ENCODE results near the gene RLF. TPM values are rescaled to one million over a fixed set of nuclear protein-coding genes. Genes with fewer than 3 reads are reported as not detected.

The RLF gene
- total RNA-seq, 1 donor from 2014 or later, result 16.9 TPM

DNA sequence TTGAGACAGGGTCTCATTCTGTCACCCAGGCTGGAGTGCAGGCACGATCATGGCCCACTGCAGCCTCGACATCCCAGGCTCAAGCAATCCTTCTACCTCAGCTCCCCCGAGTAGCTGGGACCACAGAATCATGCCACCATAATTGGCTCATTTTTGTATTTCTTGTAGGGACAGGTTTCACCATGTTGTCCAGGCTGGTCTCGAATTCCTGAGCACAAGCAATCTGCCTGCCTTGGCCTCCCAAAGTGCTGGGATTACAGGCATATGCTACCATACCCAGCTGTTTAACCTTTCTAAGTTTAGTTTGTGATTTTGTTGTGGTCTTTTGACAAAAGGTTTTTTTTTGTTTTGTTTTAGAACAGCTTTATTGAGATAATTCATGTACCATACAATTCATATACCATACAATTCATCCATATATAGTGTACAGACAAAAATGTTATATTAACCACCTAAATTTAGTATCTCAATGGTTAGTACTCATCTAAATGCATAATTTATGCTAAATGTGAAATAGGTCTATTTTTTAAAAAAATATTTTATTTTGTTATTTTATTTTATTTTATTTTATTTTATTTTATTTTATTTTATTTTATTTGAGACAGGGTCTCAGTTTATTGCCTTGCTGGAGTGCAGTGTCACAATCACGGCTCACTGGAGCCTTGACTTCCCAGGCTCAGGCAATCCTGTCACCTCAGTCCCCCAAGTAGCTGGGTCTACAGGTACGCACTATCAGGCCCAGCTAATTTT lies 105.8 kb downstream of the RLF start:
- no peak for DNase-seq (ENCODE audit: extremely low spot score in 2 of 2)
- H3K9me3 ChIP-seq, result no peaks in the 10 kb centered on the region
- peaks cover 25% of the 10 kb centered on the region for H3K4me1 ChIP-seq
- H3K36me3 ChIP-seq, result peaks cover 0 to 57% of the 10 kb centered on the region in 2 donors
- TF ChIP-seq POLR2AphosphoS5 (IDR thresholded peaks at IDR 0.05; ENCODE audit: insufficient read depth in 1 of 2, low read depth in 1 of 2) (no peak), POLR2A (IDR thresholded peaks at IDR 0.05) (no peak)
- TF ChIP-seq, protein P1, sequence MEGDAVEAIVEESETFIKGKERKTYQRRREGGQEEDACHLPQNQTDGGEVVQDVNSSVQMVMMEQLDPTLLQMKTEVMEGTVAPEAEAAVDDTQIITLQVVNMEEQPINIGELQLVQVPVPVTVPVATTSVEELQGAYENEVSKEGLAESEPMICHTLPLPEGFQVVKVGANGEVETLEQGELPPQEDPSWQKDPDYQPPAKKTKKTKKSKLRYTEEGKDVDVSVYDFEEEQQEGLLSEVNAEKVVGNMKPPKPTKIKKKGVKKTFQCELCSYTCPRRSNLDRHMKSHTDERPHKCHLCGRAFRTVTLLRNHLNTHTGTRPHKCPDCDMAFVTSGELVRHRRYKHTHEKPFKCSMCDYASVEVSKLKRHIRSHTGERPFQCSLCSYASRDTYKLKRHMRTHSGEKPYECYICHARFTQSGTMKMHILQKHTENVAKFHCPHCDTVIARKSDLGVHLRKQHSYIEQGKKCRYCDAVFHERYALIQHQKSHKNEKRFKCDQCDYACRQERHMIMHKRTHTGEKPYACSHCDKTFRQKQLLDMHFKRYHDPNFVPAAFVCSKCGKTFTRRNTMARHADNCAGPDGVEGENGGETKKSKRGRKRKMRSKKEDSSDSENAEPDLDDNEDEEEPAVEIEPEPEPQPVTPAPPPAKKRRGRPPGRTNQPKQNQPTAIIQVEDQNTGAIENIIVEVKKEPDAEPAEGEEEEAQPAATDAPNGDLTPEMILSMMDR (IDR thresholded peaks at IDR 0.05), result no peak
- H3K27me3 ChIP-seq, result no peaks in the 10 kb centered on the region
- H3K27ac ChIP-seq, result no peak overlapping the region
- intact Hi-C loops (cut with DNase I), result no loop called here
- H3K4me3 ChIP-seq, result no peak overlapping the region

DNA sequence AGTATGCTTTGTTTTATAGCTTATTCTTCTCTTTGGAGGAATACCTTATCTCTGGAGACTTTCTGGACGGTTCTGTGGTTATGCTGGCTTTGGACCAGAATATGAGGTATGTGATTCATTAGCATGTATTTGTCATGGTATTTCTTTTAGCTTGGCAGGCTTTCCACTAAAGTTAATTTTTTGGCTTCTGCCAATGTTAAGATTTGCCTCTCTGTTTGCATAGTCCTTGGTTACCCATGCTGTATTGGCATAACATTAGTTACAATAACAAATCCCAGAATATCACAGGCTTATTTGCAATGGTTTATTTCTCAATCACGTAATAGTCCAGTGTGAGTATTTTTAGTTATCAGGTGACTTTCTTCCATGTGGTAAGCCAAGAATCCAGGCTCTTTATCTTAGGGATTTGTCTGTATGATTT lies 106.6 kb downstream of the RLF start:
- Histone ChIP-seq H3K27ac (no peak overlapping the region), H3K36me3 (peaks cover 0 to 55% of the 10 kb centered on the region in 2 donors), H3K4me3 (no peak overlapping the region), H3K9me3 (no peaks in the 10 kb centered on the region), H3K4me1 (peaks cover 16% of the 10 kb centered on the region), H3K27me3 (no peaks in the 10 kb centered on the region)
- intact Hi-C loops (cut with DNase I), result no loop called here
- peak in 1 of 2 donors; percentile 47 for TF ChIP-seq POLR2AphosphoS5 (IDR thresholded peaks at IDR 0.05; ENCODE audit: insufficient read depth in 1 of 2, low read depth in 1 of 2)
- TF ChIP-seq, protein P1 (IDR thresholded peaks at IDR 0.05), result no peak
- no peak for DNase-seq (ENCODE audit: extremely low spot score in 2 of 2)

DNA sequence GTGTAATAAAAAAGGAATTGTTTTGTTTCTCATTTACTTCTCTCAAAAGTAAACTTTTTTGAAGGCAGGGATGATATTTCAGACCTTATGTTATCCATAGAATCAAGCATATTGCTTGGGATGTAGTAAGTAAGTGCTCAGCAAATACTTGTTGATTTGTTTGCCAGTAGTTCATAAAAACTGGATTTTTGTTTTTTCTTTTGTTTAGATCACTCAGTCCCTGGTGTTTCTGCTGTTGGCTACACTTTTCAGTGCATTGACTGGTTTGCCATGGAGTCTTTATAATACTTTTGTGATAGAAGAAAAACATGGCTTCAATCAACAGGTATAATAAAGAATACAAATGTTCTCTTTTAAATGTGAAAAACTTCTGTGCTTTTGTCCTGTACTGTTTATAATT lies 107.0 kb downstream of the RLF start:
- intact Hi-C loops (cut with DNase I), result no loop called here
- Histone ChIP-seq H3K27me3 (no peaks in the 10 kb centered on the region), H3K27ac (no peak overlapping the region), H3K4me1 (peaks cover 14% of the 10 kb centered on the region), H3K36me3 (peaks cover 0 to 55% of the 10 kb centered on the region in 2 donors), H3K4me3 (no peak overlapping the region), H3K9me3 (no peaks in the 10 kb centered on the region)
- TF ChIP-seq POLR2A (IDR thresholded peaks at IDR 0.05) (no peak), POLR2AphosphoS5 (IDR thresholded peaks at IDR 0.05; ENCODE audit: insufficient read depth in 1 of 2, low read depth in 1 of 2) (no peak)
- TF ChIP-seq, protein P1 (IDR thresholded peaks at IDR 0.05), result no peak
- no peak for DNase-seq (ENCODE audit: extremely low spot score in 2 of 2)

DNA sequence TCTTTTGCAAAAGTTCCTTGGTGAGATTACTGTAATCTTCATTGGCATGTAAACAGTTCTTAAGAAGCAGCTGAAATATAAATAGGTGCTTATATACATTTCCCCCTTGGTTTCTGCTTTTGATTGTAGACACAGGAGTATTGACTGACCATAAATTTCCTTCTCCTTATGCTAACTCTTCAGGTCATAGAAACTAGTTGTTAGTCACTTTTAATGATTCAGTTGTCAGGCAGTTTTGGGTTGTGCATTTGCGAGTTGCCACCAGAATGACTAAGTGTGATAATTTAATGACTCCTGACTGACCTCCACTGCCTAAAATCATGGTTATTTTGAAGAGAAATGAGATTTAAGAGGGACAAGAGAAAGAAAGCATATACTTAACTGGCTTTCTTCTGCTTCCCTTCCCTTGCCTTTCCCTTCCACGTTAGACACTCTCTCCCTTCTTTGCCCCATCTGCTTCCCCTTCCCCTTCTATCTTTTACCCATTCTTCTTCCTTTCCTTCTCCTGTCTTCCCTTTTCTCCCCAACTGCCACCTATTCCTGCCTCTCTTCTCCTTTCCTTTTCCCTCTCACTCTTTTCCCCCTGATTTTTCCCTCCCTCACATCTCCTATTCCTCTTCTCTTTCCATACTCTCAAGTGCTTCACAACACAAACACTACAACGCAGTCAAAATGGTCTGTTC lies 109.1 kb downstream of the RLF start:
- intact Hi-C loops (cut with DNase I), result no loop called here
- no peak for DNase-seq (ENCODE audit: extremely low spot score in 2 of 2)
- H3K4me1 ChIP-seq, result peaks cover 4% of the 10 kb centered on the region
- TF ChIP-seq POLR2A (IDR thresholded peaks at IDR 0.05), result no peak
- TF ChIP-seq, protein P1 (IDR thresholded peaks at IDR 0.05), result no peak
- no peak for TF ChIP-seq POLR2AphosphoS5 (IDR thresholded peaks at IDR 0.05; ENCODE audit: insufficient read depth in 1 of 2, low read depth in 1 of 2)
- no peaks in the 10 kb centered on the region for H3K27me3 ChIP-seq
- peaks cover 0 to 48% of the 10 kb centered on the region in 2 donors for H3K36me3 ChIP-seq
- no peaks in the 10 kb centered on the region for H3K9me3 ChIP-seq
- no peak overlapping the region for H3K4me3 ChIP-seq
- H3K27ac ChIP-seq, result no peak overlapping the region
